ENCODE data around the gene ATAD3C.
"Not testable (repeated sequence)": the region's sequence is repeated elsewhere in the genome, so short reads cannot be mapped to it uniquely, and the experiment has no call there.

The ATAD3C gene

GRCh38 chr1:1449099-1449739 lies at the start of gene ATAD3C:
TSS of gene ATAD3C (plus strand) at chr1:1449689. CDS start at chr1:1450684, 995 bp downstream.
- no peak for FAIRE-seq

- no peak for FAIRE-seq
These were observed 49.5 kb upstream of the ATAD3C start for GRCh38 chr1:1399872-1400575.

- no peak for FAIRE-seq
These were observed 48.7 kb upstream of the ATAD3C start for GRCh38 chr1:1400576-1401456.

- FAIRE-seq, result no peak
These were observed 48.0 kb upstream of the ATAD3C start for GRCh38 chr1:1401457-1402010.

GRCh38 chr1:1402072-1402900 lies 47.2 kb upstream of the ATAD3C start:
- no peak for FAIRE-seq

- not testable (repeated sequence) for FAIRE-seq
These were observed 46.5 kb upstream of the ATAD3C start for GRCh38 chr1:1402901-1403392.

GRCh38 chr1:1403653-1404052 lies 45.8 kb upstream of the ATAD3C start:
- no peak for FAIRE-seq

- FAIRE-seq, result no peak
These were observed 43.2 kb upstream of the ATAD3C start for GRCh38 chr1:1406101-1406820.

- FAIRE-seq, result no peak
These were observed 42.5 kb upstream of the ATAD3C start, which contains the start of gene MRPL20 for GRCh38 chr1:1406821-1407635. TSS of gene MRPL20 (minus strand) at chr1:1407293. CDS start at chr1:1407217, 76 bp downstream.

GRCh38 chr1:1407636-1408318 lies 41.7 kb upstream of the ATAD3C start:
- no peak for FAIRE-seq

- FAIRE-seq, result not testable (repeated sequence)
These were observed 39.3 kb upstream of the ATAD3C start for GRCh38 chr1:1410238-1410637.

GRCh38 chr1:1411626-1412025 lies 37.9 kb upstream of the ATAD3C start:
- FAIRE-seq, result no peak

GRCh38 chr1:1412311-1412902 lies 37.1 kb upstream of the ATAD3C start:
- not testable (repeated sequence) for FAIRE-seq

GRCh38 chr1:1415751-1416150 lies 33.7 kb upstream of the ATAD3C start:
- FAIRE-seq, result no peak

- FAIRE-seq, result not testable (repeated sequence)
These were observed 32.1 kb upstream of the ATAD3C start for GRCh38 chr1:1417396-1417795.

GRCh38 chr1:1417825-1418463 lies 31.5 kb upstream of the ATAD3C start:
- not testable (repeated sequence) for FAIRE-seq

GRCh38 chr1:1418464-1419362 lies 30.8 kb upstream of the ATAD3C start:
- FAIRE-seq, result no peak
